HTR-8/SVneo (cell line): ENCODE data around the gene CACFD1.

Experiments
- DNase-seq: peaks from one replicate; pipeline ENCODE4 v3.0.0; 2011; ENCODE audit warnings: low spot score, mixed read lengths; ENCODE audit not compliant: insufficient read length
- FAIRE-seq: peaks from 2 replicates; lab custom pipeline; 2011; peaks lifted over from hg19 to GRCh38; lab: Jason Lieb, UNC

CACFD1 gene

DNA sequence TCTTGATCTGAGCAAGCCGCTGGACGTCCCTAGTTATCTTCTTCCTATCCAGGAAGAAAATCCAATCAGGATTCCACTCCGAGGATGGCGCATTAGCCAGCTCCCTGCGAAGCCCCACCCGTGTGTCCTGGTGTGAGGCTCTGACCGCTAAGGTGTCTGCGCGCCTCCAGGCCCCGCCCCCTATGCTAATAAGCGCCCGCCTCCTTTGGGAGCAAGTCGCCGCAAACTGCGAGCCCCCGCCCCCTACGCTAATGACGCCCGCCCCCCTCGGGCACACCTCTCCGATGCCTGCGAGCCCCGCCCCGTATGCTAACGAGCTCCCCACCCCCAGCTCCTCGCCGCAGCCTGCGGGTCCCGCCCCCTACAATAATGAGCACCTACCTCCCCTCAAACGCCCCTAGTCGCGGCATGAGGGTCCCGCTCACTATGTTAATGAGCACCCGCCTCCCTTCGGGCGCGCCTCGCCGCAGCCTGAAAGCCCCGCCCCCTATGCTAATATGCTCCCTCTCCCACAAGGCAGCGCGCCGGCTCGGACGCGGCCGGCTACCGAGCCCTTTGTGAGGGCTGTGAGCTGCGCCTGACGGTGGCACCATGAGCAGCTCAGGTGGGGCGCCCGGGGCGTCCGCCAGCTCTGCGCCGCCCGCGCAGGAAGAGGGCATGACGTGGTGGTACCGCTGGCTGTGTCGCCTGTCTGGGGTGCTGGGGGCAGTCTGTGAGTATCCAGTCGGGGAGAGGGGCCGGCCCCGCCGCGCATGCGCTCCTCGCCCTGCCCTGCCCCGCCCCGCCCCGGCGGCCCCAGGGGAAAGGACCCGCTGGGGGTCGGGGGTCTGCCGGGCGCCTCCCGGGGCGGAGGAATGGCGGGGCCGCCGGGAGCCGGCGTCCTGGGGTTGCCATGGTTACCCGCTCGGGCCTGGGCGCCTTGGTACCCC, at the start of gene CACFD1:
Gene CACFD1, plus strand, starts transcription at position 503 of the 929 bp plus-strand sequence. Its CDS starts 89 bp downstream, at position 592.
- DNase-seq (peak; percentile 95), FAIRE-seq (peak; percentile 36)

DNA sequence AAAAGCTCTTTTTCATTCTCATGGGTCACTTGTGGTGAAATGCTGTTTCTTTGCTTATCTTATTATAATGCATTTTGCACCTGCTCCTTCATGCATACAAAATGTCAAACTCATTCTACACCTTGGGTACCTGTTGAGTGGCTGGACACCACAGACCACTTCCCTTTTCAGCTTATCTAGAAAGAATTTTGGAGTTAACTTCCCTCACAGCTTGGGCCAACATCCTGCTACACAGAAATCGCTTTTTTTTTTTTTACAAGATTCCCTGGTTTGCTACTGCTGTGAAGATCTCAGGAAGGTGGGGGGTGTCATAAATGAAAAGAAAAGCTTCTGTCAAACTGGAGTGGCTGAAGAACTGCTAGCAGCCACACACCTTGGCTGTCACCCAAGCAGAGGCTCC, 44.6 kb upstream of the CACFD1 start:
- no peak for FAIRE-seq
- no peak for DNase-seq

GRCh38 chr9:133417541-133418461, 42.0 kb upstream of the CACFD1 start, which contains the start of gene REXO4:
REXO4 (minus strand) TSS chr9:133418010; CDS start chr9:133417844, 166 bp downstream.
- peak; percentile 84 for DNase-seq
- no peak for FAIRE-seq

DNA sequence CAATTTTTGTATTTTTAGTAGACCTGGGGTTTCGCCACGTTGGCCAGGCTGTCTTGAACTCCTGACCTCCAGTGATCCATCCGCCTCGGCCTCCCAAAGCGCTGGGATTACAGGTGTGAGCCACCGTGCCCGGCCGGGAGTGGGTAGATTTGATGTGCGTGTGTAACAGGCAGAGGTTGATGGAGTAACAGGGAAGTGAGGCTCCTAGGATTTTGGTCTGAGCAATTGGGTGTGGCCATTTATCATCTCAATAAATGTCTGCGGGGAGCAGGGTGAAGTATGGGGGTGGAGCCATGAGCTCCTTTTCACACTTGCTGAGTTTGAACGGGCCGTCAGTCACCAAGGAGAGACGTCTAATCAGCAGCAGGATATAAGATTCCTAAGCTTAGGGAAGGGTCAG, 40.8 kb upstream of the CACFD1 start:
- no peak for FAIRE-seq
- no peak for DNase-seq

DNA sequence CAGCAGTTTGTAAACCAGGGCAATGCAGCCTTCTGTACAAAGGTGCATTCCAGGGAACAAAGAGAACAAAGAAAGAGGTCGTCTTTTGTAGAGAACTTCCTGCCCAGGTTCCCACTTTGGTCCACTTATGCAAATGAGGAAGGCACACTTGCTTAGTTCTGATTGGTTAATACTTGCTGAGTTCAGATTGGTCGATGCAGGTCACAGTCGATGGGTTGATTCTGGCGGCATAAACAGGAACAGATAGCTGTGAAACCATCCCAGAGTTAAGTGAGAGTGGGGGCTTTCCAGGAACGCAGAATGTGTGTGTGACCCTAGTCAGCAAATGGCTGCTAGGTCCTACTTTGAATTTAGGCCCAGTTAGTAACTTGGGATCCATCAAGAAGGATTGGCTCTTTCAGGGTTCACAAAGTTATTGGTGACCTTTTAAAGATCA, 39.4 kb upstream of the CACFD1 start:
- DNase-seq, result no peak
- FAIRE-seq, result no peak

DNA sequence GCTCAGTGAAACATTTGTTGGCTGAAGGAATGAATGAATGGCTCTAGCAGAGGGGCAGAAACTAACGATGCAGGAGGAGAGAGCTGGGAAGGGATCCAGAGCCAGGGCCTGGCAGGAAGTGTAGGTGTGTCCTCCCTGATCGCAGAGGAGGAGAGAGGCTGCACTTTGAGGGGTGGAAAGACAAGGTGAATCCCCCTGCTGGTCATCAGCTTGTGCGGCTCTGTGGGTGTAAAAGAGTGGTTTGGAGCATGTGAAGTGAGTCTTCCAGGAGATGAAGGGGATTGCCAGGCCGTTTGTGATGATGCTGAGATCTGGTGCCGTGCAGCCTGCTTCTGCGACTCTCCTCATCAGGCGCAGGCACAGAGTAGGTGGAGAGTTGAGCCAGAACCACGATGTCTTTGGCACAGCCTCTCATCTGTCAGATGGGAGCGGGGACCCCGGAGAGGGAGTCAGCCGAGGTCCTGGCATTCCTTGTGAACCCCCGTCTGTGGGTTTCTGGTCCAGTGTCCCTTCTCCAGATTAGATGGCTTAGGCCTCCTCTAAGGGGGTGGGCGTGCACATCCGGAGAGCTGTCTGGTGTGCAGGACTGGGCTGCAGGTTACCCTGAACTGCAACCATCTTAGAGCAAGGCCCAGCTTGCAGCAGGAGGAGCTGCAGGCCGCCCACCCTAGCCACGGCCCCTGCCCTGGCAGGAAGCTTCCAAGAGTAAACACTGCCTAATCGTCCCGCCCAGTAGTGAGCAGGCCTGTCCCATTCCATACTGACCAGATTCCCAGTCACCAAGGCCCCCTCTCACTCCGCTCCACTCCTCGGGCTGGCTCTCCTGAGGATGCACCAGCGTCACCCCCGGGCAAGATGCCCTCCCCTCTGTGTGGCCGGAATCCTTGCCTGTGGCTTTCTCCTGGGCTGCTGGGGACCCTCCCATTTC, 37.9 kb upstream of the CACFD1 start, which contains the start of gene ADAMTS13:
Gene ADAMTS13, plus strand, starts transcription at position 753 of the 928 bp plus-strand sequence. Its CDS starts 77 bp downstream, at position 830.
- no peak for DNase-seq
- FAIRE-seq, result no peak

- FAIRE-seq, result no peak
- DNase-seq, result no peak
Measured at GRCh38 chr9:133423216-133423615, 36.6 kb upstream of the CACFD1 start.

- no peak for DNase-seq
- no peak for FAIRE-seq
Measured at GRCh38 chr9:133424187-133424586, 35.6 kb upstream of the CACFD1 start.

DNA sequence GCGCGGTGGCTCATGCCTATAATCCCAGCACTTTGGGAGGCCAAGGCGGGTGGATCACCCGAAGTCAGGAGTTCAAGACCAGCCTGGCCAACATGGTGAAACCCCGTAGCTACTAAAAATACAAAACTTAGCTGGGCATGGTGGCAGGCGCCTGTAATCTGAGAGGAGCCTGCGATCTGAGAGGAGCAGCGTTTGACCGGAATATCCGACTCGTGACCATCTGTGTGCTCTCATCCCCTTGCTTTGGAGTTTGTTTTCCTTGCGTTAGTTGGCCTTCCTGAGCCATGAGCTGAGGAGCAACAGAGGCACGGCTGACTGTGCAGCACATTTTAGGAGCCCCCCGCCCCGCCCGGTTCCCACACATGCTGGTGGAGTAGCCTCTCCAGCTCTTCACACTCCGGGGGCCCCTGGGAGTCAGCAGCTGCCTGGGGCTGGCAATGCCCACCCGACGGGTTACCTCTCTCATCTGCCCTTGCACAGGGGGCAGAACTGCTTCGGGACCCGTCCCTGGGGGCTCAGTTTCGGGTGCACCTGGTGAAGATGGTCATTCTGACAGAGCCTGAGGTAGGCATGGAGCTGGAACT, 34.6 kb upstream of the CACFD1 start:
- FAIRE-seq (no peak), DNase-seq (no peak)

DNA sequence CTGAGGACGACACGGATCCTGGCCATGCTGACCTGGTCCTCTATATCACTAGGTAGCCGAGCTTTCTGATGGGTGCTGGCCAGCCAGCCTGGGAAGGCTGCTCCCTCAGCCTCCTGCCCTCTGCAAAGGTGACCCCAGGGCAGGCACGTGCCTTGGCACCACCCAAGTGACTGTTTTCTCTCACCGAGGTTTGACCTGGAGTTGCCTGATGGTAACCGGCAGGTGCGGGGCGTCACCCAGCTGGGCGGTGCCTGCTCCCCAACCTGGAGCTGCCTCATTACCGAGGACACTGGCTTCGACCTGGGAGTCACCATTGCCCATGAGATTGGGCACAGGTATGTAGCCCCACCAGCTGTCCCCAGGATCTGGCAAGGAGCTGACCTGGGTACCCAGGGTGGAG, 33.8 kb upstream of the CACFD1 start:
- DNase-seq (no peak), FAIRE-seq (no peak)

- DNase-seq (no peak), FAIRE-seq (no peak)
Measured at GRCh38 chr9:133427658-133428348, 32.0 kb upstream of the CACFD1 start.

DNA sequence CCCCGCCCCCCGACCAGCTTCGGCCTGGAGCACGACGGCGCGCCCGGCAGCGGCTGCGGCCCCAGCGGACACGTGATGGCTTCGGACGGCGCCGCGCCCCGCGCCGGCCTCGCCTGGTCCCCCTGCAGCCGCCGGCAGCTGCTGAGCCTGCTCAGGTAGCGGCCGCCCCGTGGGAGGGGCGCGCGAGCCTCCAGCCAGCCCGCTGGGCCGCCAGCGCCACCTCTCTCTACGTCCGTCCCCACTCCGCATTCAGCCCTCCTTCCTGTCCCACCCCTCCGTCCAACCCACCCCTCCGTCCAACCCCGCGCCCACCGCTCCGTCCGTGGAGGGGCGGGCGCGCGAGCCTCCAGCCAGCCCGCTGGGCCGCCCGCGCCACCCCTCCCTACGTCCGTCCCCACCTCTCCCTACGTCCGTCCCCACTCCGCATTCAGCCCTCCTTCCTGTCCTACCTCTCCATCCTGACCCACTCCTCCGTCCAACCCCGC, 31.1 kb upstream of the CACFD1 start:
- peak; percentile 63 for FAIRE-seq
- peak; percentile 48 for DNase-seq

DNA sequence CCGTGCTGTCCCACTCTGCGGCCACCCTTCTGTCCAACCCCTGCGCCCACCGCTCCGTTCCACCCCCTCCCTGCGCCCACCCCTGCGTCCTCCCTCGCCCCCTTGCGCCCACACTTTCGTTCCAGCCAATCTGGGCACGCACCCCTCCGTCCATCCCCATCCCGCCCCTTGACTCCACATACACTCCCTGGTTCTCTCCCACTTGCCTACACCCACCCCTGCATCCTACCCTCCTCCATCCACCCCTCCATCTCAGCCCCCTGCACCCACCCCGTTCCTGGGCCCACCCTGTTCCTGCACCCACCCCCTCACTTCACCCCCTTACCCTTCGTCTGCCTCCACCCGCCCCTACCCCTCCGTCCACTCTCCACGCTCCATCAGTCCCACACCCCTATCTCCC, 30.6 kb upstream of the CACFD1 start:
- DNase-seq, result no peak
- no peak for FAIRE-seq

DNA sequence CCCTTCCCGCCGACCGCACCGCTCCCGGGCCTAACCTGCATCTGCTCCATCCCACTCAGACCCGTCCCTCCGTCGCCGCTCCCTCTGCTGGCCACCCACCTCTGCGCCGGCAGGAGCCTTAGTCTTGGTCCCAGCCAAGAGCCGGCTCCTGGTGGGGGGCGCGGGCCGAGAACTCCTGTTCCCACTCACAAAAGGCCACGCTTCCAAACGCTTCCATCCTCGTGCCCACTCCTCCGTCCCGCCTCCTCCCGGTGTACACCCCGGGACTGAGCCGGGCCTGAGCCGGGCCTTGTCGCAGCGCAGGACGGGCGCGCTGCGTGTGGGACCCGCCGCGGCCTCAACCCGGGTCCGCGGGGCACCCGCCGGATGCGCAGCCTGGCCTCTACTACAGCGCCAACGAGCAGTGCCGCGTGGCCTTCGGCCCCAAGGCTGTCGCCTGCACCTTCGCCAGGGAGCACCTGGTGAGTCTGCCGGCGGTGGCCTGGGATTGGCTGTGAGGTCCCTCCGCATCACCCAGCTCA, 30.1 kb upstream of the CACFD1 start:
- FAIRE-seq (no peak), DNase-seq (peak; percentile 36)

- FAIRE-seq, result no peak
- no peak for DNase-seq
Measured at GRCh38 chr9:133430244-133430643, 29.5 kb upstream of the CACFD1 start.

- no peak for DNase-seq
- no peak for FAIRE-seq
Measured at GRCh38 chr9:133433351-133433843, 26.4 kb upstream of the CACFD1 start.

DNA sequence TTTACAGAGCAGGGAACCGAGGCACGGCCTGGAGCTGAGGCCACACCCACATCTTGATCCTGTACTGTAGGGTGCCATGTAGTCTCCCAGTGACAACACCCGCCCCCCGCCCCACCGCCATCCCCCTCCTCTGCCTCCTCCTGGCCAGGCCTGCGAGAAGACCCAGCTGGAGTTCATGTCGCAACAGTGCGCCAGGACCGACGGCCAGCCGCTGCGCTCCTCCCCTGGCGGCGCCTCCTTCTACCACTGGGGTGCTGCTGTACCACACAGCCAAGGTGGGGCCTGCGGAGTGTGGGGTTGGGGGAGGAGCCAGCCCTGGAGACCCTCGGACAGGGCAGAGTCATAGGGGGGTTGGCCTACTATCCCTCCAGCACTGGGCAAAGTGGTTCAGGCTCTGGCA, 23.1 kb upstream of the CACFD1 start:
- FAIRE-seq (no peak), DNase-seq (no peak)
